Measurements from ENCODE around the gene MYOG. TPM values are rescaled to one million over a fixed set of nuclear protein-coding genes. Genes with fewer than 3 reads are reported as not detected.
A peak's percentile ranks its signal among the peaks of the same experiment; 100 is the strongest.

Gene MYOG
- total and polyA plus RNA-seq, 11 donors = not detected

DNA sequence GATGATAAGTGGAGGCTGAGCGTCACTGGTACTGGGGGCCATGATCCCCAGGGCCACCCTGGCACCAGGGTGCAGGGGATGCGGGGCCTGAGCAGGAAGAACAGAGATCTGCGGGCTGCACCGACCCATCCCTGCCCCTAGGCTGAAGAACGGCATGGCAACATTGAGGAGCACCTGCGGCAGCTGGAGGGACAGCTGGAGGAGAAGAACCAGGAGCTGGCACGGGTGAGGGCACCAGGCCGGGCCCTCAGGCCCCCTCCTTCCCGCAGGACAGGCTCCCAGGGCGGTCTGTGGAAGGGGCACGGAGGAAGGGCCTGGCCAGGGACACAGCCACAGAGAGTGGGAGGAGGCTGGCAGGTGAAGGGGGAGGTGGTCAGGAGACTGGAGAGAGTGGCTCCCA lies 37.7 kb downstream of the MYOG start:
- DNase-seq (no peak), ATAC-seq (no peak)
- H3K4me1 ChIP-seq = peaks cover 0 to 16% (median 6%) of the 10 kb centered on the region in 12 donors
- intact Hi-C loops (cut with DNase I) = loop anchor here in 1 of 10 donors (10.0 kb wide), 1 partner anchor 297 kb away; no protein-coding TSS in a partner anchor
- no peaks in the 10 kb centered on the region for H3K9me3 ChIP-seq
- H3K27ac ChIP-seq = no peak overlapping the region
- H3K27me3 ChIP-seq = no peaks in the 10 kb centered on the region
- TF ChIP-seq POLR2A (IDR thresholded peaks at IDR 0.05) (no peak), CTCF (IDR thresholded peaks at IDR 0.05) (no peak)
- WGBS, 4 donors = 87 to 94% (median 91%) methylated on average over 11 of the region's 11 CpGs
- peaks cover 0 to 26% (median 0%) of the 10 kb centered on the region in 9 donors for H3K36me3 ChIP-seq
- H3K4me3 ChIP-seq = no peak overlapping the region

- WGBS, 4 donors = 36 to 49% (median 44%) methylated on average over 15 of the region's 15 CpGs
- H3K4me3 ChIP-seq = no peak overlapping the region
- peak overlapping the region in 1 of 12 donors; percentile 4 for H3K27ac ChIP-seq
- DNase-seq (no peak), ATAC-seq (peak in 3 of 4 donors; percentile 16 to 71 (median 39))
- no peaks in the 10 kb centered on the region for H3K27me3 ChIP-seq
- H3K36me3 ChIP-seq = peaks cover 0 to 26% (median 0%) of the 10 kb centered on the region in 9 donors
- TF ChIP-seq POLR2A (IDR thresholded peaks at IDR 0.05) (no peak), CTCF (IDR thresholded peaks at IDR 0.05) (no peak)
- intact Hi-C loops (cut with DNase I) = loop anchor here in 1 of 10 donors (10.0 kb wide), 1 partner anchor 298 kb away; no protein-coding TSS in a partner anchor
- H3K4me1 ChIP-seq = peaks cover 0 to 16% (median 6%) of the 10 kb centered on the region in 12 donors
- H3K9me3 ChIP-seq = no peaks in the 10 kb centered on the region
These were observed 38.7 kb downstream of the MYOG start for GRCh38 chr1:203046984-203047630.

DNA sequence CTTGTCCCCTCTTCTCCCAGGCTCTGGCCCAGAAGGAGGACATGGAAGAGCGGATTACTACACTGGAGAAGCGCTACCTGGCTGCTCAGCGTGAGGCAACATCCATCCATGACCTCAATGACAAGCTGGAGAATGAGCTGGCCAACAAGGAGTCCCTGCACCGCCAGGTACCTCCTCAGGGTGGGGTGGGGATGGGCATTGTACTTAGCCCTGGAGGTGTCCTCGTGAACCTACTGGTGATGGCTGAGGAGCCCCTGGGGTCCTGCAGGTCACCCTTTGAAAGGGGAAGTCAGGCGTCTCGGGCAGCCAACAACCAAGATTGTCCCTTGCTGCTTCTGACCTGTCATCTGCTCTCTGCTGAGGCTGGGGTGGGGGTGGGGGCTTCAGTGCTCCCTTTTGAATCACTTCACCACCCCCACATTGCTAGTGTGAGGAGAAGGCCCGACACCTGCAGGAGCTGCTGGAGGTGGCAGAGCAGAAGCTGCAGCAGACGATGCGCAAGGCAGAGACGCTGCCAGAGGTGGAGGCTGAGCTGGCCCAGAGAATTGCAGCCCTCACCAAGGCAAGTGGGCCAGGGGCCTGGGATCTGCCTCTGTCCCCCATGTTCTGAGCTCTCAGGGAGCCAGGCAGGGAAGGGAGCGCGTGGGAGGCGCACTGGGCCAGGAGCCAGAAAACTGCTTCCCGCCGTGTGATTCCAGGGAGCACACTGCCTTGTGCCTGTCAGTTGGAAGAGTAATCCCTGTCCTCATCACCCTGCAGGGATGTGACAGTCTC lies 39.8 kb downstream of the MYOG start:
- DNase-seq = no peak
- no peak overlapping the region for H3K4me3 ChIP-seq
- H3K9me3 ChIP-seq = no peaks in the 10 kb centered on the region
- H3K27ac ChIP-seq = no peak overlapping the region
- peaks cover 0 to 26% (median 0%) of the 10 kb centered on the region in 9 donors for H3K36me3 ChIP-seq
- no peaks in the 10 kb centered on the region for H3K27me3 ChIP-seq
- no peak for TF ChIP-seq CTCF (IDR thresholded peaks at IDR 0.05)
- TF ChIP-seq POLR2A (IDR thresholded peaks at IDR 0.05) = no peak
- peak in 2 of 4 donors; percentile 44 to 49 for ATAC-seq
- H3K4me1 ChIP-seq = peaks cover 0 to 24% (median 6%) of the 10 kb centered on the region in 12 donors
- WGBS, 4 donors = 74 to 78% (median 77%) methylated on average over 13 to 16 of the region's 16 CpGs
- intact Hi-C loops (cut with DNase I) = loop anchor here in 1 of 10 donors (10.0 kb wide), 1 partner anchor 299 kb away; no protein-coding TSS in a partner anchor

DNA sequence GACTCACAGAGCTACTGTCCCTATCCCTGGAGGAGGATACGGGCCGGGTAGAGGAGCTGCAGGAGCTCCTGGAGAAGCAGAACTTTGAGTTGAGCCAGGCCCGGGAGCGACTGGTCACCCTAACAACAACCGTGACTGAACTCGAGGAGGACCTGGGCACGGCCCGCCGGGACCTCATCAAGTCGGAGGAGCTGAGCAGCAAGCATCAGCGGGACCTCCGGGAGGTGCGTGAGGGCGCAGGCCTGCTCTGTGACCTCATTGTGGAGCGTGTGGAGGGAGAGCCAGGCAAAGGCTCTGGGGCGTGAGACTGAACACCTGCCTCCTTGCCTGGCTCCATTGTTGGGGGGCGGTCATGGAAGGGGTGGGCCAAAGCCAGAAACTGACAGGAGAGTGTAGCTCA lies 40.5 kb downstream of the MYOG start:
- Histone ChIP-seq H3K4me3 (no peak overlapping the region), H3K27me3 (no peaks in the 10 kb centered on the region), H3K9me3 (no peaks in the 10 kb centered on the region), H3K27ac (no peak overlapping the region), H3K36me3 (peaks cover 0 to 26% (median 0%) of the 10 kb centered on the region in 9 donors), H3K4me1 (peaks cover 0 to 30% (median 9%) of the 10 kb centered on the region in 12 donors)
- WGBS, 4 donors = 93 to 96% (median 94%) methylated on average over 12 to 17 of the region's 17 CpGs
- ATAC-seq (no peak), DNase-seq (no peak)
- intact Hi-C loops (cut with DNase I) = loop anchor here in 1 of 10 donors (10.0 kb wide), 1 partner anchor 299 kb away; no protein-coding TSS in a partner anchor
- no peak for TF ChIP-seq POLR2A (IDR thresholded peaks at IDR 0.05)
- no peak for TF ChIP-seq CTCF (IDR thresholded peaks at IDR 0.05)

Measured in heart left ventricle (tissue), 16 donors.